GM18909 (cell line): ENCODE data around the gene FEZF1.
"Not testable (repeated sequence)": the region's sequence is repeated elsewhere in the genome, so short reads cannot be mapped to it uniquely, and the experiment has no call there.

Experiments used
- ATAC-seq: cut with Tn5 transposase; IDR thresholded peaks from one replicate; pipeline ENCODE4 v1.9.1; 2021; ENCODE audit warnings: mild to moderate bottlenecking; ENCODE audit not compliant: unreplicated experiment, poor library complexity

Gene FEZF1

DNA sequence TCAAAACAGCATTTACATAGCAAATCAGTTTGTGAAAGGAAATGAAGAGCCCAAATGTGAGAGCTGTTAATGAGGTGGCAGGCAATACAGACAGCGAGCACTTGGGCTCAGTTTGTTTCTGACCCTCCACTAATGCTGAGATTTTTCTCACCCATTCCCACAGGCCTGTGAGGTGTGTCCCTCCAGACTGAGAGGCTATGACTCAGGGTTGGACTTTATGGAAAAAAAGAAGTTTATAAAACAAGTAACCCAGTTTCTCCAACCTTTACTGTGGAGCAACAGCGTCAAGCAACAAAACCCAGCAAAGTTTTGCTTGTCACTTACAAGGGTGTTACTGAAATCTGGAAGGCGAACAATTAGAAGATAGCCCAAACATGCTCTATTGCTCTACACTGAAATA lies 4.9 kb upstream of the FEZF1 start:
- ATAC-seq: no peak

DNA sequence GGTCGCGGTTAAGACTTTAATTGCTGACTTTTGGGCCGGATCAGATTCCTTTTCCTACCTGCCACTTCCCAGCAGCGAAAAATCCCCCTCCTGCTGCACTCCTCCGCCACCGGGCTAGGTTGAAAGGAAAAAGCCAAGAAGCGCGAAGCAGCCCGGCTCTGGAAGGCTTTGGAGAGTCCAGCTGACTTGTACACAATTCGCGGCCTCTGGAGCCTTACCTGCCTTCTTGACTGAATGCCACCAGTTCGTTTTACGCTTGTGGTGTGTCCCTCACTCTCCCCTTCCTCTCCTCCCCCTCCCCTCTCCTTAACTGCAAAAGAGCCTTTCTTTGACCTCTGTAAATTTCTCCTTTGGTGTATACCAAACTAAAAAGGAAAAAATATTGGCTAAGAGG lies 2.7 kb upstream of the FEZF1 start:
- ATAC-seq: no peak

DNA sequence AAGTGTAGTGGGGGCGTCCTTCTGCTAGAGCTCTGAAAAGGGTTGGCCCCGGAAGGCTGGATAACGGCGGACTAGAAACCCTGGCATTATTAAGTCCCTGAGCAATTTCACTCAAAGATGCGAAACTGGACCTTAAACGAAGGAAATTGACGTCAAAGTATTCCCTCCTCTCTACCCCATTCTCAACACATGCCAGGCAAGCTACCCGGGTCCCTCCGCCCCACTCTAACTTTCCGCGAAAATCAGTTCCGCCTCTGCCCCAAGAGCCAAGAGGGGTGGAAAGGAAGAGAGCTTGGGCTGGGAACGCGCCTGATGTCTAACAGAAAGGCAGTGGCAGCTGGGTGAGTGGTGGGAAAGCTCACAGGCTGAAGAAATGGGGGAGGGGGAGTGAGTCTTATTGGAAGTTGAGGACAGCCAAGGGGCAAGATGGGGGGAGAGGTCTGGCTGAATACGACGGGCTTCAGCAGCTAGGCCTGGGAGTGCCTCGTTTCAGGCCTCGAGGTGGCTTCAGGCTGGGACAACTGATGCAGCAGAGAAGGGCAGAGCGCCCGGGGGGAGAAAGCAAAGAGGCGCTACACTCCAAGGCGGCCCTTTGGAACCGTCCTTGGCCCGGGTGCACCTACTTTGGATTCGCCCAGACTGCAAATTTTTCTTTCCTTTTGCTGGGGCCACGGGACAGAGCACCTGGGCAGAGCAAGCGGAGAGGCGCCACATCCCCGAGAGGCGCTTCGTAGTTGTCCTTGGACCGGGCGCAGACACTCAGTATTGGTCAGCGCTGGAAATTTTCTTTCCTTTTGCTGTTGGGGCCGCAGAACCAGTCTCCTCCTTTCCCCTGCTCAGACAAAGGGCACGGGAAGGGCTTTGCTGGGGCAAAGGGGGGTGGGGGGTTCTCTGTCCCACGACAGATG lies 2.0 kb upstream of the FEZF1 start:
- no peak for ATAC-seq

DNA sequence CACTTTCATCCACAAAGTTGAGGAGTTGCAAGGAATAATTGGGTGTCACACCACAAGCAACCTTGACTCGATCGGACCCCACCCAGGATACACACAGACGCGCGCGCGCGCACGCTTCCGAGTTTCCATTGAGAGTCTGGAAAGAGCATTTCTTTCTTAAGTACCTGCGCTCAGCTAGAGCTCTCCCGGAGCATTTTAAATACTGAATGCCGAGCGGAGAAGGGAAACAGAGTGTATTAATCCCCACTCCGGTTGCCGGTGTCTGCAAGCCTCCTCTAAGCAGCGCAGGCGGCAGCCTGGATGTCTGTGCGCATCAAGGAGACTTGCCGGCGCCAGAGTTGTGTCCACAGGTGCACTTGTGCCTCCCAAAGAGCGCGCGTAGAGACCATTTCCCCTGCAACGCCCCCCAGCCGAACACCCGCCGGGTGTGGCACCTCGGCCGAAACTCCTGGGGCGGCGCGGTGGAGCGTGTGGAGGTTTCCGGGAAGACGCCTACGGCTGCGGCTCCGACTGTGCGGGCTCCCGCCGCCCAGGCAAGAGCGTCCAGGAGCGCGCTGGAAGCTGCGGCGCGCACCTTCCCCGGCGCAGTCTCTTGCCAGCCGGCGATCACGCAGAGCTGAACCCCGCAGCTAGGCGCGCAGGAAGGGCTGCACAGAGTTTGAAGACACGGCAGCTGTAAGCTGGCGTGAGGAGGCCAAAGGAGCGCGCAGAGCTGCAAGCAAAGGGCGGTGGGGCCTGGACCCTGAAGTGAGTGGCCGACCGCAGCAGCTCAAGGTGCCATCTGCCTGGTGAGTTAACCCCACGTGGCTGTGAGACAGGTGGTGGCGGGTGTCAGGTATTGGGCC lies 1.1 kb upstream of the FEZF1 start:
- ATAC-seq: no peak

DNA sequence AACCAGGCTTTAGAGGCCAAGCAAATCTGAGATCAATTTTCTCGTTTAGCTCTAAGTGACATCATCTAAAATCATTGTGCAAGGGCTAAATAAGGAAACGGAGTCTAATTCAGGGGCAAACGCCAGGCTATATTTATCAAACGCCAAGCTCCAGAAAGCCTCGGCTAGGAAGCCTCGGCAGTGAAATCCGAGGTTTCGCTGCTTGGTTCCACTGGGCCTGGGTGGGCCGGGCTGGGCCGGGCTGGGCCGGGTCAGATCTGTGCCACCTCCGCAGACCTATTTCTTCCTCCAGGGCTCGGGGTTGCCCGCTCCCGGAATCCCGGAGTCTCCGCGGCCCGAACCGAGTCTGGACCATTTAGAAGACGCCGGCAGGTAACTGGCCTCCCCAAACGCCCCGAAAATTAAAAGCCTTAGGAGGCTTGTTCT lies 459 bp upstream of the FEZF1 start:
- no peak for ATAC-seq

DNA sequence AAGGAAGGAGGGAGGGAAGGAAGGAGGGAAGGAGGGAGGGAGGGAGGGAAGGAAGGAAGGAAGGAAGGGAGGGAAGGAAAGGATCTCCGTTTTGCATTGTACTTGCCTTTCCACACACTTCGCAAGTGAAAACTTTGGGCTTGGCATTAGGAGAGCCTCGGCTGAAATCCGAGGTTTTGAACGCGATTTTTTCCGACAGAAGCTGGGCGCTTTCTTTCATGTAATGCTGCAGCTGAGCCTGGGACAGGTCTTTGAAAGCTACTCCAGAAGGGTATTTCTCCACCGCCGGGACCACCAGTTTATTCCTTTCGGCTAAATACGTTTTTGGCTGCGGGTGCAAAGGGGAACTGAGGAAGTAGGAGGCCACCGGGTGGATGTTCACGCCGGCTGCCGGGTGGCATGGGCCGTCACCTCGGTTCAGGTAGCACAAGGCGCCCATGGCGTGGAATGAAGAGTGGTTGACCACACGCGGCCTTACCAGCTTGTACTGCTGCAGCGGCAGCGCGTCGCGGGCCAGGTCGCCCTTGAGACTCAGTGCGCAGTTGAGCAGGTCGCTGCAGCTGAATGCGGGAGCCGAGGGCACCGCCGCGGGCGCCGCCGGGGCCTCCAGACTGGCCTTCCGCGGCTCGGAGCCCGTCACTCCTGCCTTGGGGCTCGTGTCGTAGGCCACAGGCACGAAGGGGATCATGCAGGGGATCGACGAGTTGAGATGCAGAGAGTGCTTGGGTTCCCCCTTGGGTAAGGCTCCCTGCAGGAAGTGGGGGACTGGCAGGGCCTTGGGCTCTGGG lies 825 bp downstream of the FEZF1 start:
- ATAC-seq: no peak

DNA sequence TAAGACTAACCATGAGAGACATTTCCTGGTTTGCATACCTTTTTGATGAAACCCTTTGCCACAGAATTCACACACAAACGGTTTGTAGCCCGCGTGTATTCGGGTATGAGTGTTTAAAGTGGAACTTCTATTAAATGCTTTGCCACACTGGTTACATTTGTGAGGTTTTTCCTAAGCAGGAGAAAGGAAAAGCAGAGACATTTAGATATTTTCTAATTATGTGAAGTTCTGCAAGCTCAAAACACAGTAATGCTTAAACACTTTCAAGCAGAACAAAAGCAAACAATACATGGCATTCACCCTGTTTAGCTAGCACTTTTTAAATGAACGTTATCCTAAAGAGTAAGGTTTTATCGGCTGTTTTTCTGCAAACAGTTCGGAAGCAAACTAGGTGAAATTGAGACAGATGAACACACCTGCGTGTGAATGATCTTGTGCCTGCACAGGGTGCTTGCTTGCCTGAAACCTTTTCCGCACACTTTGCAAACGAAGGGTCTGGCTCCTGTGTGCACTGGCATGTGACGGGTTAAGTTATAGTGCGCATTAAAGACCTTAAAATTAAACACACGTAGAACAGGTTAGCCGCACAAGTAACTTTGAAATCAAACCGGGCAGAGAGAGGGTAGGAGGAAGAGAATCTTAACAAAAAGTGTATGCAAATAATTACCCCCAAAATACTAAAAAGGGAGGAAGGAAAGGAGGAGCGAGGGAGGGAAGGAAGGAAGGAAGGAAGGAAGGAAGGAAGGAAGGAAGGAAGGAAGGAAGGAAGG lies 1.6 kb downstream of the FEZF1 start:
- ATAC-seq: no peak

DNA sequence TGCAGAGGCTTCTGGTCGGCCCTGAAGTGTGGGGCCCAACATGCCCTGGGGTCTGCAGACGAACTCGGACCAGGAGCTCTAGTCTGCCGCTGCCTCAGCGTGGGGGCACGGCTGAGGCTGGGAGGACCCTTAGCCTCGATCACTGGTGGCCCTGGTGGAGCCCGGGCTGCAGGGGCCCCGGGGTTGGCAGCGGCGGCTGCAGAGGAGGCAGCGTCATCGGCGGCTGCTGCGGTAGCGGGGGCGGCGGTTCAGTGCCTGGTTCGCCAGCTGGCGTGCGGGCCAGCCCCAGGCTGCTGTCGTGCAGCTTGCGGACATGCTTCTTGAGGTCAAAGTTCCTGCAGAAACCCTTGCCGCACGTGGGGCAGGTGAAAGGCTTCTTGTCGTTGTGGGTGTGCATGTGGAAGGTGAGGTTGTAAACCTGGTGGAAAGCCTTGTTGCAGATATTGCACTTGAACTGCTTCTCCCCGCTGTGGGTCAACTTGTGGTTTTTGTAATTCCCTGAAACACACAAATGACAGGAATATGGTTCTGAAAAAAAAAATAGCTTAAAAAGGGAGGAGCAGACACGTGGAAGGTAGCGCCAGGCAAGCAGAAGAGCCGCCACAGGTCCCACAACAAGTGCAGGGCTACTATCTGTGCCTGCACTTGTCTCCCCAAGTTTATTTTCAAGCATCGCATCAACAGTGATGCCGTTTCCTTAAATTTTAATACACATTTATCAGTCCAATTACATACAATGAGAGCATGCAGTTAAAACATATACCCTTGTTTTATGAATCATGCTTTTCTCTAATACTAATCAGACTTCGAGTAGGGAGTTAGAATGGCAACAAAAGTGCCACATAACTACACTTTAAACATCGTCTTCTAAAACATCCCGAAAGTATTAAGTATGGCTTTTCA lies 2.4 kb downstream of the FEZF1 start:
- ATAC-seq: no peak

DNA sequence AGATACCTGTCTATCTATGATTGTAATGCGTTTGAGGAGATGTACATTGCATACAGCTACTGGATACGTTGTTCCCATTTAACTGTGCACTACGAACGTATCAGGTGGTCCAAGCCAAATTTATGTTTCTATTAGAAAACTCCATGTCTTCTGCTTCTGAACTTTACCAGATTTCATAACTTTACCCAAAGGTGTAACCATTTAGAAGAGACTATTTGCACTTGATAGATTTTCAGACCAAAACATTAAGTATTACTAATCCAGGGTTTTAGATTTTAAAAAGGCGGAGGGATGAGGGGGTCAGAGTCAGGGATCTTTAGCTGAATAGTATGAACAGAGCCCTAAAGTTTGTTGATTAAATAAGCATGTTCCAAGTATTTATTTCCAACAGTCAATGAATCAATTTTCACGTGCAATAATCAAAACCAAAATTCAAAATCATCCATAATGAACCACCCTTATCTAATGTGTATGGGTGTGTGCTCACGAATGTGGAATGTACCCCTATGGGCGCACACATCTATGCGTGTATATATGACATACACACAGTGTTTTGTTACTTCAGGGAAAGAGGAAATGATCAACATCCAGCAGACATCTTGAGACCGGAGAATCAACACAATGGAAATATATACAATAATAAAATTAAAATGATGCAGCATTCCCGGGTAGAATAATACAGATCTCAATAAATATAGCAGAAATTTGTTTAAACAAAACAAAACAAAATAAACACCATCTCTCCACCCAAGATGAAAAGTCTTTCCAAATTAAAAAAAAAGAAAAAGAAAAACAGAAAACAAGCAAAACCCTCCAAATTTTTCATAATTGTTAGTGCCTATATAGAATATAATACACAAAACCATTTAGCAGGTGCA lies 3.4 kb downstream of the FEZF1 start:
- ATAC-seq: no peak

DNA sequence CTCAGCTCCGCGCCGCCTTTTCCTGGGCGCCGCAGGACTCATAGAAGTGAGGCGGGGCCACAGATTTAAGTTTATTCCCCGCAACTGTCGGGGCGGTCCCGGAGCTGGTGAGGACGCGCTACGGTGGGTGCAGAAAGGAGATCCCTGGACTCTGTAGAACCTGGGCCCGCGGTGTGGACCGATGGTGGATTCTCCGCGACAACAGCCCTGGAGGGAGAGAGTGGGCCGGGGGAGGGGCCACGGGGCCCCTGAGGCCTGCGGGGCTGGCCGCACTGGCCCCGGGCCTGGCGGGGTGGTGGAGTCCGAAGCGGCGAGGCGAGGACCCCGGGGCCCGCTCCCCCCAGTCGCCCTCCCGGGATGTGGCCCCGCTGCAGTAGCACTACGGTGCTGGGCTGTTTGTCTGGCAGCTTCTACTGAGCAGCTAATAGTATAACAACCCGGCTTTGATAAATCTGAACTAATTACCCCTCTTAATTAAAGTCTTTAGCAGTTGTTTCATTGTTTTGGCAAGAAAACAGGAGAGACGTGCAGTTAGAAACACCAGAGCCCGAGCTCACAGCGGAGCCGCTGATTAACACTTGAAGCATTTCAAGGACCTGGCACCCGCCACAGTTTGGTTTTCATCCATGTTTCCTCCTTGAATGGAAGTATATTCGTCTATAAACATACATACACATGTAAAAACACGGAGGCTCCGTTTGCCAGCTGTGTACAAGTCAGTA lies 4.2 kb downstream of the FEZF1 start:
- ATAC-seq: no peak

DNA sequence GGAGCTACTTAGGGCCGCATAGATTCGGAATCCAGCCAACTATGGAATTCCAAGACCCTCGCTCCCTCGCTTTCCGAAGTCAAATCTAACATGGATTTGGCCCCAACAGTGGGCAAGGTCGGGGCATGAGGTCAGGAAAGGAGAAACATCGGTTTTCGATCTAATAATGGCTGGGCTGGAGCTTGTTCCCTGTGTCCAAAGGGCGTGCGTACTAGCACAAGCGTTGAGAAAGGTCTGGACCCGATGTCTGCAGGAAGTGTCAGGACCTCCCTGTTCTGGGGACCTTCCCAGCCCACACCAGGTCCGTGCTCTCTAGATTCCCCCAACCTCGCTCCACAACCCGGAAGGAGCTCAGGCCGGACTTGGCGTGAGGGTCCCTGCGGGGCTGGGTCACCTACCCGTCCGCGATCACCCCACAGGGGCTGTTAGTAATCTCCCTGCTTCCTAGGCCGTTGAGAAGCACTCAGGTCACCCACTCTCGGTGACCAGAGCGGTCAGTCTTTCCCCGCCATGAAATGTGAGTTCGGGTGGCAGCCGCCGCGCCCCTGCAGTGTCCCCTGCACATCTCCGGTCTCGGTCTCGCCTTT lies 4.8 kb downstream of the FEZF1 start:
- no peak for ATAC-seq

DNA sequence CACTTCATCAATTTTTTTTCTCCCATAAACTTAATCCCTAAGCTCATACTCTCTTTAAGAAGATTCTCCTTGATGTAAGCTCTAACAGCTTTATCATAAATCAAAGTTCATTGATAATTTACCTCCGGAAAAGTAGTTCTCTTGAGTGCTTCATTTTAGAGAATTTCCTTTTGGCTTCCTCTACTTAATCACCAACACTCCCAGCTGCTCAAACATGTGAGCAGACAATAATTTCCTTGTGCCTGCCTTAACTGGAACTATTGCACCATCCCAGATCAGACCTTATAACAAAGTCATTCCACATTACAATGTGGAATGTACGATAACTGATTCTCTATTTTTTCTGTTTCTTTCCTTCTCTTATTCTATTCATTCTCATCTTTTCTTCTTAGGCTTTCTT lies 5.9 kb downstream of the FEZF1 start:
- ATAC-seq: no peak

DNA sequence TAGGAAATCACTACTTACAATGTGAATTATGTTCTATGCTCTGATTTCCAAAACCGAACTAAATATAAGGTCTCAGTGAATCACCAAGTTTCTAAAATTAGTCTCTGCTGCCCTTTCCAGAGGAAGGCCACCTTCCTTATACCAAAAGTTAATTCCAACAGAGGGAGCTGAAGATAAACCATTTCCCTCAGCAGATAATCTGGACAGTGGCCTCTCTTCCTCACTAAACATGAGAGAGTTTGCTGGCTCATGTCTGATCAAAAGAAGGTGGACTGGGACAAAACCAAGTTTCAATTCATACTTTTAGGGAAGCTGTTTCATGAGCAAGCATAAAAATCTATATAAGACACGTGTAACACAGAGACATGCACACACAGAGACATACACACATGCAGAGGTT lies 6.4 kb downstream of the FEZF1 start:
- no peak for ATAC-seq

DNA sequence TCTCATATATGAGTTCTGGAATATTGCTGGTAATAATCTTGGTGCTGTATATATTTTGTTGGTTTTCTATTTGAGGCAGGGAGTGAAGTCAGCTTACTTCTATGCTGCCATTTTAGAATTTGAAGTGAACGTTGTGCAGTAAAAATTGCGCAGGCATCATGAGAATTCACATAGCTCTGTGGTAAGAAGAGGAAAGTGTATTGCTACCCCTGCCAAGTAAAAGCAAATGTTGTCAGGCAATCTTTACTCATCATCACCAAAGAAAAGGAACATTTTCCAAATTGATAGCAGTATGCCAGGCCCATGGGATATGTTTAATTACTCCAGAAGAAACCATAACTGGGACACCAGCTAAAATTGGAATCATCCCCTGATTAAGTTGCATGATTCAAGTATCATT lies 13.4 kb downstream of the FEZF1 start:
- no peak for ATAC-seq

DNA sequence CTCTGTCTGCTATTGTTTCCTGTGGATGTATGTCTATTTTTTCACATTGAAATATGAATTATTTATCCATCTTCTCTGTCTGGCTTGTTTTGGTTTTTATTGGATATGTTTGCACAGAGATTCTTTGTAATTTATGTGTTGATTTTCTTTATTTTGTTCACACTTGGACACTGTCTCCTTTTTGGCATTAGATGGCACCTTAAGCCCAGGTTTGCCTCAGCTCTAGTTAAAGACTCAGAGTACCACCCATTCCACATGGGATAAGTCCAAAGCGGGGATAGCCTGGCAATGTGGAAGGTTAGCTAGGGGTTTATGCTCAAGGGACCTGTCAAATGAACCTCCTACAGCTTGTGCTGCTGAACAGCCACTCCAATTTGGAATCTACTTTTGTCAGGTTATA lies 14.1 kb downstream of the FEZF1 start:
- no peak for ATAC-seq

DNA sequence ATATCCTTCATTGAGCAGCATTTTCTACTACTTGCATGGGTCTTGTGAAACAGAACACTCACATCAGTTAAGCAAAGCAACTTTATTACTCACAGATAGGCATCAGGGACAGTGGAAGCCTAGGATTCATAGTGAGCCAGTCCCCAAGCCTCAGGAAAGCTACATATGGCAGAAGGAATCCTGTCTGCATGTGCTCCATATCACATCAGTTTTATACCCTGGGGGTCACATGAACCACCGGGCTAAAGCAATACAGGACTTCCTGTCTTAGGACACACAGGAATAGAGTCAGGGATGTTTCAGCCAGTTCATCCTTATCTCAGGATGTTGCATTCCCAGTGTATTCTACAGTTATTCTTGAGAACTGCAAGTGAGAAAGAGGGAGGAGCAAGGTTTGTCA lies 15.1 kb downstream of the FEZF1 start:
- no peak for ATAC-seq

DNA sequence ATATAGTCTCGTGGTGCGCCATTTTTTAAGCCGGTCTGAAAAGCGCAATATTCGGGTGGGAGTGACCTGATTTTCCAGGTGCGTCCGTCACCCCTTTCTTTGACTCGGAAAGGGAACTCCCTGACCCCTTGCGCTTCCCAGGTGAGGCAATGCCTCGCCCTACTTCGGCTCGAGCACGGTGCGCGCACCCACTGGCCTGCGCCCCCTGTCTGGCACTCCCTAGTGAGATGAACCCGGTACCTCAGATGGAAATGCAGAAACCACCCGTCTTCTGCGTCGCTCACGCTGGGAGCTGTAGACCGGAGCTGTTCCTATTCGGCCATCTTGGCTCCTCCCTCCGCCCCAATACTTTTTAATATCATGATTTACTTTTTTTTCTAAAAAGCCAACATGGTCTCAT lies 19.9 kb downstream of the FEZF1 start:
- not testable (repeated sequence) for ATAC-seq
